ENCODE data around the gene LRFN4.

DNA sequence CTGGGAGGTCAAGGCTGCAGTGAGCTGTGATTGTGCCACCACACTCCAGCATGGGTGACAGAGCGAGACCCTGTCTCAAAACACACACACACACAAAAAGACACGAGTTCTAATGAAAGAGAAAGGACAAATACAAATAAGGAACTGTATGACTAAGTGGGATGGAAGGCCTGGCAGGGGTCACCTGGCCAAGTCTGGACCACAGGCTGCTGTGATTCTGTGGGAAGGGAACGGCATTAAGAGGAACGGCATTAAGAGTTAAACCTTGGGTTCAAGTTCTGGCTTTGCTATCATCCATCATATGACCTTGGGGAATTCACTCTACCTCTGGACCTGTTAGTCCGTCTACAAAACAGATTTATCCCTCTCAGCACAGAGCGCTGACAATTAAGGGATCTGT lies 47.7 kb downstream of the LRFN4 start:
- TF ChIP-seq POLR2A (IDR thresholded peaks at IDR 0.05; ENCODE audit: low read depth, low read length) (no peak), TAF1 (IDR thresholded peaks at IDR 0.05; ENCODE audit: low read depth, low read length) (no peak), POLR2AphosphoS5 (IDR thresholded peaks at IDR 0.05; ENCODE audit: low read depth, low read length) (no peak), SPI1 (IDR thresholded peaks at IDR 0.05; ENCODE audit: low read depth, low read length) (no peak), POU2F2 (IDR thresholded peaks at IDR 0.05; ENCODE audit: low read depth, low read length) (no peak), PAX5 (IDR thresholded peaks at IDR 0.05; ENCODE audit: insufficient read depth, low read length, severe bottlenecking) (no peak)
